Epithelial cell of proximal tubule (primary cell): ENCODE measurements around the gene AKAP11. TPM values are rescaled to one million over a fixed set of nuclear protein-coding genes. Genes with fewer than 3 reads are reported as not detected.

Source experiments
- DNase-seq: peaks from one replicate; pipeline ENCODE4 v3.0.0-alpha.2; 2011; ENCODE audit warnings: low read depth
- H3K4me3 ChIP-seq: 2 replicates; pipeline ENCODE4 v1.5.1; 2011; ENCODE audit warnings: low read depth, mild to moderate bottlenecking, low read length
- total RNA-seq: library from RNA; depleted of rRNA; stranded (reverse); fragments of >200 nt; gene quantifications from 2 replicates; pipeline ENCODE4 v1.2.3, GENCODE V29; 2015
- TF ChIP-seq, protein P1 (sequence below): conservative IDR thresholded peaks from 2 replicates; pipeline ENCODE4 v1.5.1; 2012; ENCODE audit warnings: low read depth, mild to moderate bottlenecking, low read length

Gene AKAP11
- total RNA-seq, 1 donor from 2014 or later = 9.3 TPM

DNA sequence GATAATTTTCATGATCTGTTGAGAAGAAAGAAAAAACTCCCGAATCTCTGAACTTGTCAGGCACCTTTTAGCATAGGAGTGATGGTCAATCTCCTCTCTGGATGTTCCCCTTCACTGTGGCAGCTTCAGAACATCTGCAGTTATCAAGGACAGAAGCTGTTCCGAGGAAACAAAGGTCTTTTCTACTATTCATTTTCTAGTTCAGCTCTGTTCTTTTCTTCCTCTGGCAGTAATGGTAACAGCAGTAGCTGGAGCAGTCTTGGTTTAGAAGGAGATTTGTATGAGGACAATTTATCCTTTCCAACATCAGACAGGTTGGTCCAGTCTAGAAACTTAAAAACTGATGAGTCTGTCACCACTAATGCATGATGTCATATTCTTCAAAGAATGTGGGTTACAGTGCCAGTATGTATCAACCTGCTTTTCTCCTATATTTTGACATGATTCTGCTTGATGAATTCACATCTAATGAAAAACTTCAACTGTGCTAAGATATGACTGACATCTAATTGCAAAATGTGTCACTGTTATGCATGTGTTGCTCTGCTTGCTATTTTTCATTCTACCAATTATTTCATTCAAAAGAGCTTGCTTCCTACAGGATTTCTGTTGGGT, 41.0 kb downstream of the AKAP11 start:
- TF ChIP-seq, protein P1, sequence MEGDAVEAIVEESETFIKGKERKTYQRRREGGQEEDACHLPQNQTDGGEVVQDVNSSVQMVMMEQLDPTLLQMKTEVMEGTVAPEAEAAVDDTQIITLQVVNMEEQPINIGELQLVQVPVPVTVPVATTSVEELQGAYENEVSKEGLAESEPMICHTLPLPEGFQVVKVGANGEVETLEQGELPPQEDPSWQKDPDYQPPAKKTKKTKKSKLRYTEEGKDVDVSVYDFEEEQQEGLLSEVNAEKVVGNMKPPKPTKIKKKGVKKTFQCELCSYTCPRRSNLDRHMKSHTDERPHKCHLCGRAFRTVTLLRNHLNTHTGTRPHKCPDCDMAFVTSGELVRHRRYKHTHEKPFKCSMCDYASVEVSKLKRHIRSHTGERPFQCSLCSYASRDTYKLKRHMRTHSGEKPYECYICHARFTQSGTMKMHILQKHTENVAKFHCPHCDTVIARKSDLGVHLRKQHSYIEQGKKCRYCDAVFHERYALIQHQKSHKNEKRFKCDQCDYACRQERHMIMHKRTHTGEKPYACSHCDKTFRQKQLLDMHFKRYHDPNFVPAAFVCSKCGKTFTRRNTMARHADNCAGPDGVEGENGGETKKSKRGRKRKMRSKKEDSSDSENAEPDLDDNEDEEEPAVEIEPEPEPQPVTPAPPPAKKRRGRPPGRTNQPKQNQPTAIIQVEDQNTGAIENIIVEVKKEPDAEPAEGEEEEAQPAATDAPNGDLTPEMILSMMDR = no peak
- DNase-seq = no peak
- no peak overlapping the region for H3K4me3 ChIP-seq

DNA sequence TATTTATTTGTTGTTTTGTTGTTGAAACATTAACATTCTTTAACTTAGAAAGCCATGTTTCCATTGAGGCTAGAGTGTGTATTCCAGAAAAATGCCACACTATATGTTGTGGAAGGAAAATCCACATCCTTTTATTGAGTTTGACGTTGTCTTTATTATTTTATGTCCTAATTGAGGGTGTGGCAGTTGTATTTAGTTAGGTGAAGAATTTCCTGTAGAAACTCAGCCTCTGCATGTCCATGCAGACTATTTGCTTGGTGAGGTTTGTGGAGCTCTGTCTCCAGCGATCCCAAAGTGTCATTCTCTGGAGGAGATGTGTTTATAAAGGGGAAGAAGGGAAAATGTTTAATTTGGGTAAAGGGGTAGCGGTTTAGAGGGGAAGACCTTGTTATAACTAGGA, 46.6 kb downstream of the AKAP11 start:
- DNase-seq = no peak
- TF ChIP-seq, protein P1 = no peak
- H3K4me3 ChIP-seq = no peak overlapping the region

GRCh38 chr13:42320375-42320787, 48.4 kb downstream of the AKAP11 start:
- DNase-seq = no peak
- TF ChIP-seq, protein P1 = no peak
- no peak overlapping the region for H3K4me3 ChIP-seq

DNA sequence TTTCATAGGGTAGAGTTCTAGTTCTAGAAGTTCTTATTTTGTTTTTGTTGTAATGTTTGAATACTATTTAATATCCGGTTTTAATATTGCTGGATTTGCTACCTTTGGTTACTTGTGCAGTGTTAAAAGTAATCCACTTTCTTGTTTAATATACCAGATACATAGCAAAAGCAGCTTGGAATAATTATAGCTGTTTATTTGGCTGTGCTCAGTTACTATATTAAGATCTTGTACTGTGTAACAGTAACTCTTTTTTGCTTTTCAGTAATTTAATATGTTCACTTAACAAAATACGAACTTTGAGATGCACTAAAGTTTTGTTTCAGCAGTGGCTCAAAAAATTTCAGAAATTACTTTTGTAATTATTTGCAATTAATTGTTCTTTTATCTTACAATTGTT, 50.9 kb downstream of the AKAP11 start:
- H3K4me3 ChIP-seq = no peak overlapping the region
- no peak for DNase-seq
- TF ChIP-seq, protein P1 = no peak

- no peak overlapping the region for H3K4me3 ChIP-seq
- TF ChIP-seq, protein P1 = no peak
- DNase-seq = no peak
Observed at GRCh38 chr13:42324704-42325103, 52.8 kb downstream of the AKAP11 start.

DNA sequence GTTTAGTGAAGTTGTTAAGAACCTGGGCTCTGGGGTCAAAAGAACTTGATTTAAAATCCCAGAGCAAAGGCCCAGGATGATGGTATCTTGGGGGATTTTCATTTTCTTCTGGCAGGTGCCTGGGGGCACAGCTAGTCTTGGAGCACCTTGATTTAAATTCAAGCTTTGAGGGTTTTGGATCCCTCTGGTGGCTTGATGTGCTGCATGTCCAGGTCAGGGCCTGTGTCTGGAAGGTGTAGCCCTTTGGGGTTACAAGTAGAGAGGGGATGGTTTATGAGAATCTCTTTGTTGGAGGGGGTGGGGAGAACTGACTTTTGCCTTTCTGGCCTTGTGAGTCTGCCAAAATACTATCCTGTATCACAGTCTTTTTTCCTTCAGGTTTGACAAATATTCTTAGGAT, 55.8 kb downstream of the AKAP11 start:
- no peak overlapping the region for H3K4me3 ChIP-seq
- TF ChIP-seq, protein P1 = no peak

GRCh38 chr13:42328672-42329071, 56.7 kb downstream of the AKAP11 start:
- TF ChIP-seq, protein P1 = no peak
- DNase-seq = no peak
- no peak overlapping the region for H3K4me3 ChIP-seq

More for the DNA sequence above, 55.8 kb downstream of the AKAP11 start:
- no peak for DNase-seq
